ENCODE data around the gene SLC1A3. TPM values are rescaled to one million over a fixed set of nuclear protein-coding genes. Genes with fewer than 3 reads are reported as not detected.

SLC1A3 gene
- total and polyA plus RNA-seq, 2 of the 4 experiments (the other 2 are of a cell fraction): 0.27 to 1.3 TPM

- no peak overlapping the region for H3K56ac ChIP-seq (ENCODE audit: extremely low read depth, insufficient read depth, low read length)
- no peak overlapping the region for H3K23ac ChIP-seq (ENCODE audit: low read depth, low read length)
- ChIA-PET POLR2A (ENCODE audit: unreplicated experiment) (no interaction called here), CTCF (no interaction called here)
- no peaks in the 10 kb centered on the region for H3K9me3 ChIP-seq (ENCODE audit: control insufficient read depth, insufficient read depth, low read length)
- no peaks in the 10 kb centered on the region for H4K20me1 ChIP-seq (ENCODE audit: insufficient read depth, low read length)
- peaks cover under 1% of the 10 kb centered on the region; the same call in 1 of the 2 replicates for H3K27me3 ChIP-seq (ENCODE audit: control insufficient read depth, insufficient read depth, low read length)
- H2AK9ac ChIP-seq (replicated peaks; ENCODE audit: low read depth, low read length, poor library complexity): no peak overlapping the region
- H4K5ac ChIP-seq (ENCODE audit: low read depth, low read length): no peak overlapping the region
- no peak overlapping the region for H2BK120ac ChIP-seq (ENCODE audit: low read depth, low read length)
- no peaks in the 10 kb centered on the region for H3K79me1 ChIP-seq (ENCODE audit: low read depth in 1 of 2, low read length in 2 of 2)
- no peaks in the 10 kb centered on the region for H3K9me1 ChIP-seq (ENCODE audit: insufficient read depth, low read length)
- H3K18ac ChIP-seq (ENCODE audit: low read depth, low read length): no peak overlapping the region
- DNase-seq: no peak
- BruUV-seq (replicated peaks): no TSS peak
- no peak overlapping the region for H4K91ac ChIP-seq (ENCODE audit: insufficient read depth, low read depth, low read length)
- no peak overlapping the region for H3K14ac ChIP-seq (replicated peaks; ENCODE audit: low read depth, low read length)
- H3K4me2 ChIP-seq (ENCODE audit: low read depth, low read length): no peak overlapping the region
- H3K27ac ChIP-seq (ENCODE audit: insufficient read depth, low read length): no peak overlapping the region
- ATAC-seq (ENCODE audit: low read depth): no peak
- TF ChIP-seq CEBPB (IDR thresholded peaks at IDR 0.05; ENCODE audit: low read depth, low read length) (no peak), POLR2A (IDR thresholded peaks at IDR 0.05; ENCODE audit: low read depth, low read length) (no peak), MXI1 (IDR thresholded peaks at IDR 0.05; ENCODE audit: borderline replicate concordance, low read depth, low read length) (no peak), SMC3 (IDR thresholded peaks at IDR 0.05; ENCODE audit: low read depth, low read length) (no peak), RCOR1 (IDR thresholded peaks at IDR 0.05; ENCODE audit: insufficient replicate concordance, low read length) (no peak), RFX5 (IDR thresholded peaks at IDR 0.05; ENCODE audit: low read depth, low read length) (no peak), FOS (IDR thresholded peaks at IDR 0.05; ENCODE audit: low read depth, low read length) (no peak)
- TF ChIP-seq, protein P1, sequence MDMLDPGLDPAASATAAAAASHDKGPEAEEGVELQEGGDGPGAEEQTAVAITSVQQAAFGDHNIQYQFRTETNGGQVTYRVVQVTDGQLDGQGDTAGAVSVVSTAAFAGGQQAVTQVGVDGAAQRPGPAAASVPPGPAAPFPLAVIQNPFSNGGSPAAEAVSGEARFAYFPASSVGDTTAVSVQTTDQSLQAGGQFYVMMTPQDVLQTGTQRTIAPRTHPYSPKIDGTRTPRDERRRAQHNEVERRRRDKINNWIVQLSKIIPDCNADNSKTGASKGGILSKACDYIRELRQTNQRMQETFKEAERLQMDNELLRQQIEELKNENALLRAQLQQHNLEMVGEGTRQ (IDR thresholded peaks at IDR 0.05; ENCODE audit: low read depth, low read length): no peak
- TF ChIP-seq, protein P2, sequence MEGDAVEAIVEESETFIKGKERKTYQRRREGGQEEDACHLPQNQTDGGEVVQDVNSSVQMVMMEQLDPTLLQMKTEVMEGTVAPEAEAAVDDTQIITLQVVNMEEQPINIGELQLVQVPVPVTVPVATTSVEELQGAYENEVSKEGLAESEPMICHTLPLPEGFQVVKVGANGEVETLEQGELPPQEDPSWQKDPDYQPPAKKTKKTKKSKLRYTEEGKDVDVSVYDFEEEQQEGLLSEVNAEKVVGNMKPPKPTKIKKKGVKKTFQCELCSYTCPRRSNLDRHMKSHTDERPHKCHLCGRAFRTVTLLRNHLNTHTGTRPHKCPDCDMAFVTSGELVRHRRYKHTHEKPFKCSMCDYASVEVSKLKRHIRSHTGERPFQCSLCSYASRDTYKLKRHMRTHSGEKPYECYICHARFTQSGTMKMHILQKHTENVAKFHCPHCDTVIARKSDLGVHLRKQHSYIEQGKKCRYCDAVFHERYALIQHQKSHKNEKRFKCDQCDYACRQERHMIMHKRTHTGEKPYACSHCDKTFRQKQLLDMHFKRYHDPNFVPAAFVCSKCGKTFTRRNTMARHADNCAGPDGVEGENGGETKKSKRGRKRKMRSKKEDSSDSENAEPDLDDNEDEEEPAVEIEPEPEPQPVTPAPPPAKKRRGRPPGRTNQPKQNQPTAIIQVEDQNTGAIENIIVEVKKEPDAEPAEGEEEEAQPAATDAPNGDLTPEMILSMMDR (conservative IDR thresholded peaks at IDR 0.05; ENCODE audit: low read depth, low read length): no peak
- TF ChIP-seq, protein P3, sequence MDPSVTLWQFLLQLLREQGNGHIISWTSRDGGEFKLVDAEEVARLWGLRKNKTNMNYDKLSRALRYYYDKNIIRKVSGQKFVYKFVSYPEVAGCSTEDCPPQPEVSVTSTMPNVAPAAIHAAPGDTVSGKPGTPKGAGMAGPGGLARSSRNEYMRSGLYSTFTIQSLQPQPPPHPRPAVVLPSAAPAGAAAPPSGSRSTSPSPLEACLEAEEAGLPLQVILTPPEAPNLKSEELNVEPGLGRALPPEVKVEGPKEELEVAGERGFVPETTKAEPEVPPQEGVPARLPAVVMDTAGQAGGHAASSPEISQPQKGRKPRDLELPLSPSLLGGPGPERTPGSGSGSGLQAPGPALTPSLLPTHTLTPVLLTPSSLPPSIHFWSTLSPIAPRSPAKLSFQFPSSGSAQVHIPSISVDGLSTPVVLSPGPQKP (IDR thresholded peaks at IDR 0.05; ENCODE audit: borderline replicate concordance, low read depth, low read length): no peak
- H3K9ac ChIP-seq (ENCODE audit: low read depth, low read length): no peak overlapping the region
- dilution Hi-C loops (cut with HindIII; ENCODE audit: low sequenced_read_pairs, unreplicated experiment) (no loop called here), intact Hi-C loops (cut with micrococcal nuclease) (loop anchor here (1.0 kb wide), 1 partner anchor 35 kb away; no protein-coding TSS in a partner anchor), in situ Hi-C loops (cut with MboI; ENCODE audit: low sequenced_read_pairs) (no loop called here)
- H3K4me3 ChIP-seq (ENCODE audit: insufficient read depth, low read depth, low read length): no peak overlapping the region
- H4K8ac ChIP-seq (ENCODE audit: low read depth in 2 of 2, low read length in 2 of 2): no peak overlapping the region
- H2BK20ac ChIP-seq (ENCODE audit: low read depth, low read length): no peak overlapping the region
- H2AFZ ChIP-seq (replicated peaks; ENCODE audit: low read length, poor library complexity): no peak overlapping the region
- no peak overlapping the region for H2BK5ac ChIP-seq (ENCODE audit: low read depth, low read length, poor library complexity, severe bottlenecking)
- WGBS, 2 experiments (ENCODE audit: extremely low coverage in 2 of 2, insufficient read length in 1 of 2): no CpG with 5 or more reads among the region's 4 CpGs
- H2BK15ac ChIP-seq (ENCODE audit: low read depth, low read length): no peak overlapping the region
- no peaks in the 10 kb centered on the region for H3K36me3 ChIP-seq (ENCODE audit: control insufficient read depth, insufficient read depth, low read length)
- 0 out of 2 replicates have a peak, but pooled peaks cover 2% of the 10 kb centered on the region for H3K4me1 ChIP-seq (ENCODE audit: control insufficient read depth, insufficient read depth, low read length)
- H2AK5ac ChIP-seq (ENCODE audit: low read depth, low read length): no peak overlapping the region
- no peak overlapping the region for H3K4ac ChIP-seq (ENCODE audit: low read depth, low read length)
Measured at GRCh38 chr5:36642089-36642488, 35.7 kb downstream of the SLC1A3 start.
